A549 treated with ZK216348 at 1 μM for 4 hours (cell line): ENCODE data around the gene RASD1. TPM values are rescaled to one million over a fixed set of nuclear protein-coding genes. Genes with fewer than 3 reads are reported as not detected.

Experiments
- total RNA-seq: library from RNA; stranded (reverse); fragments of 200-300 nt; extraction: Qiagen RNA extraction; gene quantifications from 5 replicates; pipeline ENCODE4 v1.2.3, GENCODE V29; 2022; ENCODE audit warnings: low read depth

RASD1 gene
- total RNA-seq = 0.51 to 1.5 TPM (median 1.2 TPM) in 5 replicates

GRCh38 chr17:17496189-17497064, at the start of gene RASD1:
Gene RASD1 (minus strand): TSS chr17:17496395. CDS start chr17:17496181, 214 bp downstream.

GRCh38 chr17:17476865-17477467, 19.2 kb downstream of the RASD1 start, which contains the start of gene MED9:
Gene MED9 (plus strand): TSS chr17:17477000. CDS start chr17:17477042, 42 bp downstream.

Other genes with a start within 250 kb of the RASD1 start
- 134 to 156 TPM (median 151 TPM) in 5 replicates for gene COPS3, start 215.1 kb downstream of the RASD1 start, total RNA-seq
- 6.0 to 13.4 TPM (median 11.0 TPM) in 5 replicates for gene NT5M, start 193.0 kb downstream of the RASD1 start, total RNA-seq
- 14.4 to 21.9 TPM (median 19.4 TPM) in 5 replicates for gene MED9, start 19.4 kb downstream of the RASD1 start, total RNA-seq
- gene PEMT, start 95.3 kb upstream of the RASD1 start, total RNA-seq = 39.6 to 70.1 TPM (median 58.2 TPM) in 5 replicates
- gene RAI1, start 185.1 kb upstream of the RASD1 start, total RNA-seq = 27.2 to 42.2 TPM (median 40.2 TPM) in 5 replicates